Measurements from ENCODE around the gene NELFB. TPM values are rescaled to one million over a fixed set of nuclear protein-coding genes. Genes with fewer than 3 reads are reported as not detected.

The NELFB gene
- total RNA-seq, 1 experiment from 2014 or later: 40.5 TPM

DNA sequence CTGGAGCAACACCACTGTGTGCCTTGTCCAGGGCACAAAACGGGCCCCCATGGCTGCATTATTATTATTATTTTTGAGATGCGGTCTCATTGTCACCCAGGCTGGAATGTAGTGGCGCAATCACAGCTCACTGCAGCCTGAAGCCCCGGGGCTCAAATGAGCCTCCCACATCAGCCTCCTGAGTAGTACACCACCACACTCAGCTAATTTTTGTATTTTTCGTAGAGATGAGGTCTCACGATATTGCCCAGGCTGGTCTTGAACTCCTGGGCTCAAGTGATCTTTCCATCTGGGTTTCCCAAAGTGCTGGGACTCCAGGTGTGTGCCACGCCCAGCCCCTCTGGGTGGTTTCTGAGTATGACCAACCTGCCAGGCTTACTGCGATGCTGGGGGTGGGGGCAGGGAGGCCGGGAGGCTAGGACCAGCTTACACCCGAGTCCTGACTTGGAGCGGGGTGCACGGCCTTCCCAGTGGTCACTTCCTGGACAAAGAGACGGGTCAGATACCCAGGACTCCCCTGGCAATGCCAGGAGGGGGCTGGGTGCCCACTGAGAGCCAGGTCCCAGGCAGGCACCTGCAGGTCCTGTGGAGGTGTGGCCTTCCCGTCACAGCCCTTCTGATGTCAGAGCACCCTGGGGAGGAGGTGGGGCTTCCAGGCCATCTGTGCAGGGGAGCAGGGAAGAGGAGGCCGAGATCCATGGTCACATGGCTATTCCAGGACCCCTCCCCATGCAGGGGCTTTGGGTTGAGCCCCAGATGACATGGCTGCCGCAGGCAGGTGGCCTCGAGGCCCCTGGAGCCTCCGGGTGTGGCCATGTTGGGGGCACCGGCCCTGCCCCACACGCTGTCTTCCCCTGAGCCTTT is 55.3 kb downstream of the NELFB start:
- ChIA-PET POLR2A (interaction anchor here (0.7 kb wide), 1 partner anchor 176 kb away, joined by 3 read pairs; no protein-coding TSS in a partner anchor), CTCF (interaction anchor here (0.6 kb wide), 1 partner anchor 70 kb away, joined by 3 read pairs; no protein-coding TSS in a partner anchor)
- TF ChIP-seq, protein P1, sequence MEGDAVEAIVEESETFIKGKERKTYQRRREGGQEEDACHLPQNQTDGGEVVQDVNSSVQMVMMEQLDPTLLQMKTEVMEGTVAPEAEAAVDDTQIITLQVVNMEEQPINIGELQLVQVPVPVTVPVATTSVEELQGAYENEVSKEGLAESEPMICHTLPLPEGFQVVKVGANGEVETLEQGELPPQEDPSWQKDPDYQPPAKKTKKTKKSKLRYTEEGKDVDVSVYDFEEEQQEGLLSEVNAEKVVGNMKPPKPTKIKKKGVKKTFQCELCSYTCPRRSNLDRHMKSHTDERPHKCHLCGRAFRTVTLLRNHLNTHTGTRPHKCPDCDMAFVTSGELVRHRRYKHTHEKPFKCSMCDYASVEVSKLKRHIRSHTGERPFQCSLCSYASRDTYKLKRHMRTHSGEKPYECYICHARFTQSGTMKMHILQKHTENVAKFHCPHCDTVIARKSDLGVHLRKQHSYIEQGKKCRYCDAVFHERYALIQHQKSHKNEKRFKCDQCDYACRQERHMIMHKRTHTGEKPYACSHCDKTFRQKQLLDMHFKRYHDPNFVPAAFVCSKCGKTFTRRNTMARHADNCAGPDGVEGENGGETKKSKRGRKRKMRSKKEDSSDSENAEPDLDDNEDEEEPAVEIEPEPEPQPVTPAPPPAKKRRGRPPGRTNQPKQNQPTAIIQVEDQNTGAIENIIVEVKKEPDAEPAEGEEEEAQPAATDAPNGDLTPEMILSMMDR (IDR thresholded peaks at IDR 0.05; ENCODE audit: unreplicated experiment): no peak
- H3K27me3 Mint-ChIP-seq (ENCODE audit: insufficient read depth, unreplicated experiment): no peaks in the 10 kb centered on the region
- H3K9me3 Mint-ChIP-seq (ENCODE audit: unreplicated experiment): no peaks in the 10 kb centered on the region
- H3K36me3 Mint-ChIP-seq (ENCODE audit: insufficient read depth, unreplicated experiment): peaks cover 7% of the 10 kb centered on the region
- BruUV-seq (replicated peaks): no TSS peak
- intact Hi-C loops (cut with micrococcal nuclease): no loop called here
- DNase-seq (ENCODE audit: unreplicated experiment): peak; percentile 88
- no peak overlapping the region for H3K4me3 Mint-ChIP-seq (ENCODE audit: unreplicated experiment)
- H3K27ac Mint-ChIP-seq (ENCODE audit: low read depth, unreplicated experiment): no peak overlapping the region
- H3K4me1 Mint-ChIP-seq (ENCODE audit: insufficient read depth, unreplicated experiment): no peaks in the 10 kb centered on the region

DNA sequence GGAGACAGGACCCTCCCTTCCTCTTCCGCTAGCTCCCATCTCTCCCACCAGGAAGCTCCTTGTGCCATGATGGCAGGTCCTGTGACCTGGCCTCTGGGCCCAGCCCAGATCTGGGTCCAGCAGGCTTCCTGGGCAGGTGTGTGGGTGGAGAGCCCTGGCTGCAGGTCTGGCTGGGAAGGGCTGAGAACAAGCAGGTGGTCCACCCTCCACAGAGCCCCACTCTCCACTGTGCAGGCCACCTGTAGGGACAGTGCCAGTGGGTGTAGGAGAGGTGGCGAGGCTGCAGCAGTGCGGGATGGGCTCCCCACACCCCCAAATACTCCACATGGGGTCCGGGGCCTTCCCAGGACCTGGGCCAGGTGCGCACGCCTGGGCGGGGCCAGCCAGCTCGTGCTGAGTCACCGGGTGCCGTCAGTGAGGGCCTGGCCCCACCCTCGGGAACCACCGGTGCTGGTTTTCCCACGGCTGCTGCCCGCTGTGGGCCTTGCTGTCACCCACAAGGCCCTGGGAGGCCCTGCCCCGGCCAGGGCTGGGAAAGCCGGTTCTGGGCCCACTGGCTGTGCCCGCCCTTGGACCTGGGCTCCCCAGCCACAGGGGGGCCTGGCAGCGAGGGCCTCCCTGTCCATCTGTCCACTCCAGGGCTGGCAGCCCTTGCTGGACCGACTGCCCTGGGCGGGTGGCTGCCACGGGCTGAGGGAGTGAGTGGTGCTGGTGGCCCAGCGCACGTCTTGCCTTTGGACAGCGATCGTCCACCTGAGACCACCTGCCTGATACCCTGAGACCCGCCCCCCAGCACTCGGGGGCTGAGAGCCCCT is 56.3 kb downstream of the NELFB start:
- peaks cover 7% of the 10 kb centered on the region for H3K36me3 Mint-ChIP-seq (ENCODE audit: insufficient read depth, unreplicated experiment)
- ChIA-PET CTCF (interaction anchor here (0.6 kb wide), 1 partner anchor 71 kb away, joined by 3 read pairs; no protein-coding TSS in a partner anchor), POLR2A (interaction anchor here (1.0 kb wide), 1 partner anchor 10 kb away, joined by 6 read pairs; the partner anchor contains the start of gene NRARP)
- no peaks in the 10 kb centered on the region for H3K27me3 Mint-ChIP-seq (ENCODE audit: insufficient read depth, unreplicated experiment)
- no peak overlapping the region for H3K4me3 Mint-ChIP-seq (ENCODE audit: unreplicated experiment)
- no peaks in the 10 kb centered on the region for H3K4me1 Mint-ChIP-seq (ENCODE audit: insufficient read depth, unreplicated experiment)
- no peak overlapping the region for H3K27ac Mint-ChIP-seq (ENCODE audit: low read depth, unreplicated experiment)
- TF ChIP-seq, protein P1 (IDR thresholded peaks at IDR 0.05; ENCODE audit: unreplicated experiment): no peak
- H3K9me3 Mint-ChIP-seq (ENCODE audit: unreplicated experiment): no peaks in the 10 kb centered on the region
- no TSS peak for BruUV-seq (replicated peaks)
- peak; percentile 95 for DNase-seq (ENCODE audit: unreplicated experiment)
- intact Hi-C loops (cut with micrococcal nuclease): no loop called here

- DNase-seq (ENCODE audit: unreplicated experiment): peak; percentile 69
- ChIA-PET CTCF (interaction anchor here (0.5 kb wide), 1 partner anchor 242 kb away, joined by 3 read pairs; no protein-coding TSS in a partner anchor), POLR2A (interaction anchor here (0.5 to 1.0 kb wide), 2 partner anchors 10 to 112 kb away, joined by 3 to 6 read pairs; partner anchors contain the start of gene NRARP)
- Mint-ChIP-seq H3K27ac (ENCODE audit: low read depth, unreplicated experiment) (no peak overlapping the region), H3K4me3 (ENCODE audit: unreplicated experiment) (no peak overlapping the region), H3K36me3 (ENCODE audit: insufficient read depth, unreplicated experiment) (peaks cover 4% of the 10 kb centered on the region), H3K27me3 (ENCODE audit: insufficient read depth, unreplicated experiment) (no peaks in the 10 kb centered on the region), H3K4me1 (ENCODE audit: insufficient read depth, unreplicated experiment) (no peaks in the 10 kb centered on the region), H3K9me3 (ENCODE audit: unreplicated experiment) (no peaks in the 10 kb centered on the region)
- intact Hi-C loops (cut with micrococcal nuclease): no loop called here
- TF ChIP-seq, protein P1 (IDR thresholded peaks at IDR 0.05; ENCODE audit: unreplicated experiment): no peak
- no TSS peak for BruUV-seq (replicated peaks)
These were observed 57.1 kb downstream of the NELFB start for GRCh38 chr9:137311986-137312851.
